ENCODE results near the gene MAN2A2.
"Not testable (repeated sequence)": the region's sequence is repeated elsewhere in the genome, so short reads cannot be mapped to it uniquely, and the experiment has no call there.

Gene MAN2A2

DNA sequence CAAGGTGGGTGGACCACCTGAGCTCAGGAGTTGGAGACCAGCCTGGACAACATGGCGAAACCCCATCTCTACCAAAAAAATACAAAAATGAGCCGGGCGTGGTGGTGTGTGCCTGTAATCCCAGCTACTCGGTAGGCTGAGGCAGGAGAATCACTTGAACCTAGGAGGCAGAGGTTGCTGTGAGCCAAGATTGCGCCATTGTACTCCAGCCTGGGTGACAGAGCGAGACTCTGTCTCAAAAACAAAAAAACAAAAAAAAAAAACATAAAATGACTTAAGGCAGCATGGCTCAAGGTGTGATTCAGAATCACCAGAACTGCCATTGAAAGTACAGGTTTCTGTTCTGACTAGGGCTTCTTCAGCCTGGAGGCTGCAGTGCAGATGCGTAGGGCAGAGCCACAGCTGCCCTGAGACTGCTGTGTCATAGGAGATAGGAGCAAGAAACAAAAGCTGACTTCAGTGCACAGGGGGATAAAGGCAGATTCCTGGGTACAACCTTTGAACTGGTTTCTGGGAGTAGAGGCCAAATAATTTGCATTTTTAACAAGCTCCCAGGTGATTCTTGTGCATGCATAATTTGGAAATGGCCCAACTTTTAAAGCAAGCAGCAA lies 19.7 kb downstream of the MAN2A2 start:
- not testable (repeated sequence) for DNase-seq

DNA sequence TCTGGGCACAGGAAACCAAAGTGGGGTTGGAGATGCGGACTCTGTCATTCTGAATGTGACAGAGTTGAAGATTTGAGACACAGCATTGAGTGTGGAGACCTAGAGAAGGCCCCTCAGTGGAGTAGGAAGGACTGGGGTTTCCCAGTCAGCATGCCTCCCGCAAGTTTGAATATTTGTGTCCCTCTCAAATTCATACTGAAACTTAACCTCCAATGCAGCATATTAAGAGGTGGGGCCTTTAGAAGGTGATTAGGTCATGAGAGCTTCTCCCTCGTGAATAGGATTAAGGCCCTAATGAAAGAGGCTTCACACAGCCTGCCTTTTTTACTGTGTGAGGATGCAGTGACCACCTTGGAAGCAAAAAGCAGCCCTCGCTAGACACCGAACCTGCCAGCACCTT lies 21.3 kb downstream of the MAN2A2 start:
- no peak for DNase-seq

DNA sequence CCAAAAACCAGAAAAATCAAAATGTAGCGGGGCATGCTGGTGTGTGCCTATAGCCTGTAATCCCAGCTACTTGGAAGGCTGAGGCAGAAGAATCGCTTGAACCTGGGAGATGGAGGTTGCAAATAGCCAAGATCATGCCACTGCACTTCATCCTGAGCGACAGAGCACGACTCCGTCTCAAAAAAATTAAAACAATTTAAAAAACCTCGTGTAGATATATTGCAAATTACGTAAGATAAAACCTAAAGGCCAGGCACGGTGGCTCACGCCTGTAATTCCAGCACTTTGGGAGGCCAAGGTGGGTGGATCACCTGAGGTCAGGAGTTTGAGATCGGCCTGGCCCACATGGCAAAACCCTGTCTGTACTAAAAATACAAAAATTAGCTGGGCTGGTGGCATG lies 23.7 kb downstream of the MAN2A2 start:
- DNase-seq: not testable (repeated sequence)

DNA sequence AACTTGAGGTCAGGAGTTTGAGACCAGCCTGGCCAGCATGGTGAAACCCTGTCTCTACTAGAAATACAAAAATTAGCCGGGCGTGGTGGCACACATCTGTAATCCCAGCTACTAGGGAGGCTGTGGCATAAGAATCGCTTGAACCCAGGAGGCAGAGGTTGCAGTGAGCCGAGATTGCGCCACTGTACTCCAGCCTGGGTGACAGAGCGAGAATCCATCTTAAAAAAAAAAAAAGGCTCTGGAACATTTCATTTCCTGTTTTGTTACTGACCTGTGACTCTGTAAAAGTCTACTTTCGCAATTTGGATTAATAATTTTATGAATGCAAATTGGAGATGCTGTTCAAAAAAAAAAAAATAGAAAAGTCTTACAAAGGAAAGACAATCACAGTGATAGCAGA lies 25.0 kb downstream of the MAN2A2 start:
- not testable (repeated sequence) for DNase-seq

DNA sequence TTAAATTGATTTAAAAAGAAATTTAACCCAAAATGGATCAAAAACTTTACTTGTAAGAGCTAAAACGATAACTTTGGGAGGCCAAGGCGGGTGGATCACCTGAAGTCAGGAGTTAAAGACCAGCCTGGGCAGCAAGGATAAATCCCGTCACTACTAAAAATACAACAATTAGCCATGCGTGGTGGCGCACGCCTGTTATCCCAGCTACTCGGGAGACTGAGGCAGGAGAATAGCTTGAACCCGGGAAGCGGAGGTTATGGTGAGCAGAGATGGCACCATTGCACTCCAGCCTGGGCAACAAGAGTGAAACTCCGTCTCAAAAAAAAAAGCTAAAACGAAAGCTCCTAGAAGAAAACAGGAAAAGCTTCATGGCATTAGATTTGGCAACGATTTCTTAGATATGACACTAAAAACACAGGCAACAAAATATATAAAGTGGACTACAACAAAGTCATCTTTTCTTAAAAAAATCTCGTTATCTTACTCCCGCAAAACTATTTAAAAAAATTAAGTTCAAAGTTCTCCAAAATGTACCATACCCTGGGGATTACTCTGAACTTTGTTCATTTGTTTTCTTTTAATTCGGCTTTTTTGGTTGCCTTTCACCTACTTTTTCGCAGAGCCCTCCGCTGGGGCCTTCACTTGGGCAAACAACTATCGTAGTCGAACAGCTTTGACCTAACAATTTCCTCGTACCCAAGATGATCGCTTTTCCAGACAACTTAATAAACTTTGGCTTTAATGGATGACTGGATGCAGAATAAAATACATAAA lies 26.3 kb downstream of the MAN2A2 start:
- DNase-seq: no peak

DNA sequence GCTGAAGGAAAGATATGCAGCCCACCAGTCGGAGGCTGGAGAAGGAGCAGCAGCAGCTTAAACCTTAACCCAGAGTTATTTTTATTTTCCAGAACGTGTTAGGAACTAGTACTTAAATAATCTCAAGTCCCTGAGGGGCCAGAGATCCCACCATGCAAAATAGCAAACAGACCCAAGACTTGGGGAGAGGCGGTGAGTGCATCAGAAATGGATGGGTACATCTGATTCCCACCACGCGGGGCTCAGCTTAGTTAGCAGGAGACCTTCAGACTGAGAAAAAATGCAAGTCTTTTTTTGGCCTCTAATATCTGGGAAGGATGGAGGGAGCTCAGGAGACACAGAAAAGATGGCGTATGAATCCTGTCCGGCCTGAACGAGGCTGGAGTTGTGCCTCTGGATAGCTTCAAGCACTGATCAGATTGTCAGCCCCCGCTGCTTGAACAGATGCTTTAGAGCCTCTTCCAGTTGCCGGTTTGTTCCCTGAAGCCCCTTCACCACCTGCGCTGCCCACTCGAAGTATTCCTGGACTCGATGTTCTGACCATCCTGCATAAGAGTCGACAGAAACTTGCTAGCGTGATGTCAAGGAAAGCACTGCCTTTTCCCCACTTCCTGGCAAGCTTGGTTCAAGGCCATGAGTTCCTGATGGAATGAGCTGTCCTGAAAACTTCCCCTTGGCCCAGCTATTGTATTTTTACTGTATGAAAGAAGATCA lies 27.9 kb downstream of the MAN2A2 start:
- DNase-seq: peak in 1 of 2 donors; percentile 4

DNA sequence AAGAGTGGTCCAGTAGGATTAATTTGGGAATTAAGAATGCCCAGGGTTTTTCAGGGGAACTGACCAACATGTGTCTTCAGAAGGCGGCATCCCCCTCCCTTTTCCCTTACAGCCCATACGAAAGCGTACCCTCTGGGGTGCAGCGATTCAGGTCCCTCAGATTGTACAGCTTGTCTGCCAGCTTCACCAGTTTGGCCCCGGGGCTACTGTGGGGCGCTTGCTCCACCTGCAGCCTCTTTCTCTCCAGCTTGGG lies 28.4 kb downstream of the MAN2A2 start:
- no peak for DNase-seq

DNA sequence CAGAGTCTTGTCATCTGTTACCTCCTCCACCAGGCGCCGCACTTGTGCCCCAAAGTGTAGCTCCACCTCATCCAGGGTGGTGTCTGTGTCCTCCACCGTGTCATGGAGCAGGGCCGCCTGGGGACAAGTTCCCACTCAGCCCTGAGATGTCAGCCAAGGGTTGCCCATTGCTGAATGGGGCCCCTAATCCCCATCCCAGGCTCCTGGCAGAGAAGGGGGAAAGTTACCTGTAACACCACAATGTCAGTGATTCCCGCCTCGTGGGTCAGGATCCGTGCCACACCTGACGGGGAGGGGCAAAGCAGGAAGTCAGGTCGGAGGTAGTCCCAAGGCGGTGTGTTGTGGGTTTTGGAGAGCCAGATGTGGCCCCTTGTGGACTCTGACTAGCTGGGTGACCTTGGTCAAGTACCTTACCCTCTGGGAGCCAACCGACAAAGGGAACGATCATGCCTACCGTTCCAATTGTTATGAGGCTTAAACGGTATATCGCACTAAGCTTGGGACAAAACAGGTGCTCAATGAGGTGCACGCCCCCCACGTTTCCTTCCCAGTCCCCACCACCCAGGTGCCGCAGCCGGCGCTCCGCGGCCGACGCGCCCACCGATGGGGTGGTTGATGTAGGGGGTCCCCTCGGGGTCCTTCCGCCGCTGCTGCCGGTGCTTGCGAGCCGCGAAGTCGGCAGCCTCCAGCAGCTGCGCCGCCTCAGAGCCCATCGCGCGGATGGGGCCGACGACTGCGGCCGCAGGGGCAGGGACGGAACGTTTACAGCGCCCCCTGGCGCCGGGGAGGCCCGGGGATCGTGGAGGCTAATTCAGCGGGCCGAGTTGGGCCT lies 28.9 kb downstream of the MAN2A2 start, which contains the start of gene HDDC3:
HDDC3 (minus strand) TSS at position 722 of the 832 bp plus-strand sequence; CDS start at position 713, 9 bp downstream.
- peak; percentile 88 to 89 for DNase-seq

DNA sequence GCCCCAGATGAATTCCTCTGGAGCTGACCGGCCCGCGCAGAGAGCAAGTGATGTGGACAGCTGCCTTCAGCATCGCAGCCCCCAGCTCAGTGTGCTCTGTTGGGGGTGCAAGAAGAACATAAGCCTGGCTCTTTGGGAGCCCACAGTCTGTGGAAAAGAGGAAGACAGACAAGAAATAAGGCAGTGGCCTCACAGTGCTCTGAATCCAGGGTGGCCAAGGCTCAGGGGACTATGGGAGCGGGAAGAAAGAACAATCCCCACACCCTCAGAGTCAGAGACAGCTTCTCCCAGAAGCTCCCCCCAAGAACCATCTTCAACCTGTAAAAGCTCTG lies 29.5 kb downstream of the MAN2A2 start:
- no peak for DNase-seq

DNA sequence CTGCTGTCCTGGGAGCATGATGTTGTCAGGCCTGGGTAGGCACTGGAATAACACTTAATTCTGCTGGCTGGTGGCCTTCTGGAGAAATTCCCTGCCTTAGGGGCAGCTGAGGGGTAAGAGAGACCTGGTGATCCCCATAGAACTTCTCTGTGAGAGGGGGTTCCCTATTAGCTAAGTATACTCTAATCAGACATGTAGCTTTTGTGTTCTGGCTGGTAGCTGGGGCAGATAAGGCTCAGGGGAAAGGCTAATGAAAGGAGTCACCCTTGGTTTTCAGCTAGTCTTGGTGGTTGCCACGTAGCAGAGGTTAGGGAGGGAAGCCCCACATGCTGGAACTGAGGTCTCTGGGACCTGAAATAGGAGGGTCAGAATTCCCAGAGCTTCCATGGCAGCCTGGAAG lies 30.2 kb downstream of the MAN2A2 start:
- no peak for DNase-seq

DNA sequence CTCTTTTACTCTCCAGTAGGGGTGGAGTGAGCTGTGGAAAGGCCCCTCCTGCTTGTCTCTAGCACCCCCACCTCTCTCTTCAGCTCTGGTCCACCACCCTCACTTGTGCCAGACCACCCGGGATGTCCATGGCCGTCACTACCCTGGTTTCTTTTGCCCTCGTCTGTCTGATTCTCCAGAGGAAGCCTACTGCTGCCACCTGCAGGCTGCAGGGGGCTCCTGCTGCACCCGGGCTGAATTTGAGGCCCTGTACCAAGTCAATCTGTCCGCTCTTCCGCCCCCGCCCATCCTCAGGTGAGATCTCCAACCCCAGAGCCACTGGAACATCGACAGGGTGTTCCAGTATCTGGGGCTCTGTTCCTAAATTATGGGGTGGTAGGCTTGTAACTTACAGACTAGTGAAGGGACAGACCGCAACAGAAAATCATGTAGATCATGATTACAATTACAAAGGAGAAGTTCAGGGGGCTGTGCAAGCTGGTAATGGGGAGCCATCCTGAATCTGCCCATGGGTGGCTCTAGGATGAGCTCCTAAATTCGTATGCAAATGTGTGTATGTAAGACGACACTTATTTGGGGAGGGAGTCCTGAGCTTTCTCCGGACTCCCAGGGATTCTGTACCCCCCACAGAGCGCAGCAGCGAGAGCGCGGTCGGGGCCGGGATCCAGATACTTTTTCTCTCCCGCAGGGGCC lies 31.3 kb downstream of the MAN2A2 start:
- peak; percentile 88 to 89 for DNase-seq

DNA sequence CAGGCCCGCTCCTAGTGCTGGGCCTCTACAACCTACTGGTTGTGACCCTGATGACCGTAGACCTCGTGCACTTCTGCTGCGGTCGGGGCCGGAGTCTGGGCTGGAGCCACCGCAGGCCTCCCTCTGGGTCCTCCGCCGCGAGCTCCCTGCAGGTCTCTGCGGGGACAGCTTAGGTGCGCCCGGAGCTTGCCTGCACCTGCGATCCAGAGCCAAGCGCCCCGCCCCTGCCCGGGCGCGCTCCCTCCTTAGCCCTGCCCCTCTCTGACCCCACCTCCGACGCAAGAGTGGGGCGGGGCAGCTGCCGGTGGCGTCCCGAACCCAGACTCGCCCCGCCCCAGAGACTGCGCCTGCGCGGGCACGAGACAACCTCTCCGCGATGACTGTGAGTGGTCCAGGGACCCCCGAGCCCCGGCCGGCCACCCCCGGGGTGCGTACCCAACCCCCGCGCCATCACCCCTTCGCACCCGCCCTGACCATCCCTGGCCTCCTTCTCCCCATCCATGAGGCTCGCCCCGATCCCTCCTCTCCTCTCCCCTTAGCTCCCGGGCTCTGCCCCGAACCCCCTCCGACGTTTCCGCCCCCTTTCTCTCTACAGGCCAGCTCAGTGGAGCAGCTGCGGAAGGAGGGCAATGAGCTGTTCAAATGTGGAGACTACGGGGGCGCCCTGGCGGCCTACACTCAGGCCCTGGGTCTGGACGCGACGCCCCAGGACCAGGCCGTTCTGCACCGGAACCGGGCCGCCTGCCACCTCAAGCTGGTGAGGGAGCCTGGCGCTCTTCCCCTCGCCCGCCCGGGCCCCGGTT lies 32.0 kb downstream of the MAN2A2 start, which contains the start of gene UNC45A:
UNC45A (plus strand) TSS at position 337 of the 803 bp plus-strand sequence; CDS start at position 377, 40 bp downstream.
- peak; percentile 93 to 95 for DNase-seq

DNA sequence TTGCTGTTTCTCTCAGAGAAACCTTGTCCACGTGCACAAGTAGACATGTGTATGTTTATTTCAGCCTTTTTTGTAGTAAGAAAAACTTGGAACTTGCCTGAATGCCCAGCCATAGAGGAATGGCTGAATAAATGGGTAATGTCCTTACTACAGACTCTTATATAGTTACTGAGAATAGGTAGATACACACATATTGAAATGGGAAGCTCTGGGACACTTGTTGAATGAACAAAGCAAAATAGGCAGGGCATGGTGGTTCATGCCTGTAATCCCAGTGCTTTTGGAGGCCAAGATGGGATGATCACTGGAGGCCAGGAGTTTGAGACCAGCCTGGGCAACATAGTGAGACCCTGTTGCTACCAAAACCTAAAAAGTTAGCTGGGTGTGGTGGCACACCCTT lies 33.7 kb downstream of the MAN2A2 start:
- DNase-seq: no peak

DNA sequence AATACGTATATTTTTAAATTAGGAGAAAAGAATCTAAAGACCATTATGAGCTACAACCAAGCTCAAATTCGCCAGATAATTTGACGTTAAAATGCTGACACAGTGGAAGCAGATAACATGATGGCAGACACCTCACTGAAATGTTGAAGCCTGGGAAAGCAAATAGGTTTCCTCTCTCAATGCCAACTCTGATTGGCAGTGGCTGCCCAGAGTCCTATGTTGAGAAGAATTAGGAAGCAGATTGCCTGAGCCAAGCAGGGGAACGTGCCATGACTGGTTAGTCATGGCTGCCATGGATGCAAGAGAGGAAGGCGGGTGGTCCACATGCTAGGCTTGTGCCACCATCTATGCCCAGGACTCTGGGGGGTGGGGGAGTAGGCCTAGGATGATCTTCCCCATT lies 35.2 kb downstream of the MAN2A2 start:
- no peak for DNase-seq

DNA sequence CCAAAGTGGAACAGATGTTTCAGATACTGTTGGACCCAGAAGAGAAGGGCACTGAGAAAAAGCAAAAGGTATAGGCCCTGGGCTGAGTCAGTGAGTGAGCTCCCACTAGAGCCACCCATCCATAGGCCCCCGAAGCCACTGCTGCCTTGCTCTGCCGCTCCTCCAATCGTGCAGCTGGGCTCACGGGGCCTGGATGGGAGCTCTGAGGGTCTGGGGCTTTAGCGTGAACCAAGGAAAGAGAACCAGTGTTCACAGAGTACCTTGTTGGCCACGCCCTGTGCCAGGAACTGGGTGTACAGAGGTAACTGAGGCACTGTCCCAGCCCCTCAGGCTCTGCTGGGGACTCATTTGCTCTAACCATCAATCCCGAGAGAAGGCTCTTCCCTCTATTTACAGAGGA lies 36.7 kb downstream of the MAN2A2 start:
- DNase-seq: no peak

DNA sequence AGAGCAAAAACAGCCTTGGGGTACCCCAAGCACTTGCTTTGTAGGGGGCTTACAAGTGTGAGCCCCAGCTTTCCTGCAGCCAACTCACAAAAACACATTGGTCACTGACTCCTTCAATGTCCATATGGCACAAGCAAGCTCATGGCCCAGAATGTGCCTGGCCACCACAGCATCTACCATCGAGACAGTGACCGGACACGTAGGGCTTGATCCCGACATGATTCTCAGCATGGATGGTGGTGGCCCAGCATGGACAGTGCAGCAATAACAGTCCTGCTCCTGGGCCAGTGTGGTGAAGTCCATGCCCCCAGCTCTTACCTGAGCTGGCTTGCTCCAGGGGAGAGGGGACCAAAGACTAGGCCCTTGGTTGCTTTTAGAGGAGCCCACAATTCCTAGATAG lies 37.9 kb downstream of the MAN2A2 start:
- DNase-seq: no peak

DNA sequence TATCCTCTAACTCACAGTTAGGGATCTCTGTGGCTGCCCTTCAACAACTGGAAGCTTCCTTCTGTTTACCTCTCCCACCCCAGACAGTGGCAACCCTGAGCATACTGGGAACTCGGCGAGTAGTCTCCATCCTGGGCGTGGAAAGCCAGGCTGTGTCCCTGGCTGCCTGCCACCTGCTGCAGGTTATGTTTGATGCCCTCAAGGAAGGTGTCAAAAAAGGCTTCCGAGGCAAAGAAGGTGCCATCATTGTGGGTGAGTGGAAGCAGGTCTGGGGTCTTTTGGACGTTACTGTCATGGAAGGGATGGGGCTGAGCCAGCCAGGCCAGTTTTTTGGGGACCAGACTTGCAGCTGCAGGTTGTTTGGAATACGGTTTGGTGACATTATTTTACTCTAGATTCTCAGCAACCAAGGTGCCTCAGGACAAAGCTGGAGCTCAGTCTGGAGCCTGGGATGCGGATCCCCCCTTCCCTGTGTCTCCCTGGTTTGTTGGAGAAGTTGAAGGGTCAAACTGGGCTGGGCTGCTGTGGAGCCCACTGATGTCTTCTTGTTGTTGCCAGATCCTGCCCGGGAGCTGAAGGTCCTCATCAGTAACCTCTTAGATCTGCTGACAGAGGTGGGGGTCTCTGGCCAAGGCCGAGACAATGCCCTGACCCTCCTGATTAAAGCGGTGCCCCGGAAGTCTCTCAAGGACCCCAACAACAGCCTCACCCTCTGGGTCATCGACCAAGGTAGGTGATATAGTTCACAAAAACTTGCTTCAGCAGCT lies 39.4 kb downstream of the MAN2A2 start:
- no peak for DNase-seq

DNA sequence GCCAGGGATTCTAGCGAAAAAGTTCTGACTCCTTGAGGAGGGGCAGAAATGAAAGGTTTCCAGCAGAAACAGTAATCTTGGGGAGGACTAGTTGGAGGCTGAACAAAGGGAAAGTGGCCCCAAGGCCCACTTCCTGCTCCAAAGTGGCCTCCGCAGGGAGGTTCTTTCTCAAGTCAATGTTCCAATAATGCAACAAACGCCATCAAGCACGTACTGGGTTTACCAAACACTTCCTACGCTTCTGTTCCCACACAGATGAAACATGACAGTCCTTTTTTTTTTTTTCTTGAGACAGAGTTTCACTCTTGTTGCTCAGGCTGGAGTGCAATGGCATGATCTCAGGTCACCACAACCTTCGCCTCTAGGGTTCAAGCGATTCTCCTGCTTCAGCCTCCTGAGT lies 42.0 kb downstream of the MAN2A2 start:
- DNase-seq: no peak

DNA sequence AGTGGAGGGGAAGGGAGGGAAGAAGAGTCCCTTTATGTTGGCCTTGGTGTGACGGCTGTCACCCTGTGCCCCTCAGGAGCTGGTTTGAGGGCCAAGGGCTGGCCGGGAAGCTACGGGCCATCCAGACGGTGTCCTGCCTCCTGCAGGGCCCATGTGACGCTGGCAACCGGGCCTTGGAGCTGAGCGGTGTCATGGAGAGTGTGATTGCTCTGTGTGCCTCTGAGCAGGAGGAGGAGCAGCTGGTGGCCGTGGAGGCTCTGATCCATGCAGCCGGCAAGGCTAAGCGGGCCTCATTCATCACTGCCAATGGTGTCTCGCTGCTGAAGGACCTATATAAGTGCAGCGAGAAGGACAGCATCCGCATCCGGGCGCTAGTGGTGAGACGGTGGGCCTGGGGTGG lies 43.4 kb downstream of the MAN2A2 start:
- no peak for DNase-seq

DNA sequence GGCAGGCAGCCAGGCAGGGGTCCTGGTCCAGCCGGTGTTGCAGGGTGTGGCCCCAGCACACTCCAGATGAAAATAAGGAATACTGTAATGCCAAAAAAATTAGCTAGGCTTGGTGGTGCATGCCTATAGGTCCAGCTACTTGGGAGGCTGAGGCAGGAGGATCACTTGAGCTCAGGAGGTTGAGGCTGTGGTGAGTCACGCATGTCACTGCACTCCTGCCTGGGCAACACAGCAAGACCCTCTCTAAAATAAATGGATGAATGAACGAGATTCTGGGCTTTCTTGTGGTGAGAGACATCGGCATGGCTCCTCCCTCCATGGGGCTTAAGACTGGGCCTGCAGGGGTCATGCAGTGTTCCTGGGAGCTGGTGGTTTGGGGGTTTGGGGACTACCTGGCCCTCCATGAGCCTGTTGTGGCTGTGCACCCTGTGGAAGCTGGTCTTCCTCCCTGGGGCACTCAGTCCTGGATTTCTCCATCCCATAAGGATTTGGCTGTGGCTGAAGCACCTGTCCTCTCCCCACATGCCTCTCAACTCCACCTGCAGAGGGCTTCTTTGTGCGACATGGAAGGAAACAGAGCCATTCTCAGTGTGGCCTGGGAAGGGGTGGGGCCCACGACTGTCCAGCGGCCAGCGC lies 44.0 kb downstream of the MAN2A2 start:
- DNase-seq: no peak

Data from CD4-positive, alpha-beta T cell treated with Interleukin-4 for 1 hour (primary cell).